NB4 (cell line): ENCODE results near the gene TMUB1.

Experiments used
- MYC ChIP-seq: IDR thresholded peaks from 2 replicates; pipeline ENCODE4 v1.6.1; 2011; ENCODE audit warnings: low read depth, low read length
- POLR2A ChIP-seq: IDR thresholded peaks from 2 replicates; pipeline ENCODE4 v1.6.1; 2011; ENCODE audit warnings: mild to moderate bottlenecking; ENCODE audit not compliant: insufficient read length; ENCODE audit errors: extremely low read depth
- TF ChIP-seq, protein P1 (sequence below): IDR thresholded peaks from one replicate; pipeline ENCODE4 v1.5.1; 2012; ENCODE audit warnings: low read depth, low read length
- TF ChIP-seq, protein P2 (sequence below): IDR thresholded peaks from 2 replicates; pipeline ENCODE4 v1.6.1; 2011; ENCODE audit warnings: low read depth, low read length

DNA sequence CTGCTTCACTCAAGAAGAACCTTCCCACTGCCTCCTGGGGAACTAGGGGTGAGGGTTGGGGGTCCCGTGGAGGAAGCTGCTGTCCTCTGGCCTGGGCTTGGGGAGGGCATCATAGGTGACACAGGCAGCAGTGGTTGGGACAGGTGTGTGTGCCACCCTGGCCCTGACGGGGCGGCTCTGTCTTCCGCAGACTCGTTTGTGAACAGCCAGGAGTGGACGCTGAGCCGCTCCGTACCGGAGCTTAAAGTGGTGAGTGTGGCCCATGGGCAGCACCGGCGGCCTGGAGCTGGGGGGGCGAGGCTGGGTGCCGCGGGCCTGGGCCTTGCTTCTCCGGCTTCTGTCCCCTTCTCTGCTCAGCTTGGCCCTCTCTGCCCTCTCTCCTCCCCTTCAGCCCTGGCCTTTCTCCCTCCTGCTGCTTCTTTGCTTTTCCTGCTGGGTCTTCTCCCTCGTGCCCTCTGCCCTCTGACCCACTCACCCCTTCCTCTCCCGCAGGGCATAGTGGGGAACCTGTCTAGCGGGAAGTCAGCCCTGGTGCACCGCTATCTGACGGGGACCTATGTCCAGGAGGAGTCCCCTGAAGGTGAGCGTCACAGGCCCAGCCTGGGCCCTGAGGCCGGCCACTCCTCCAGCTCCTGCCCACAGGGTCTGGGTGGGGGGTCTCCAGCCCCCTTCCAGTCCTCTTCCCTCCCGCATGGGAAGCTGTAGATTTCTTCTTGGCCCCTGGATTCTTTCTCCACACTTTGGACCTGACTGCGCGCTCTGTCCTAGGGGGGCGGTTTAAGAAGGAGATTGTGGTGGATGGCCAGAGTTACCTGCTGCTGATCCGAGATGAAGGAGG is 33.5 kb upstream of the TMUB1 start:
- TF ChIP-seq, protein P1, sequence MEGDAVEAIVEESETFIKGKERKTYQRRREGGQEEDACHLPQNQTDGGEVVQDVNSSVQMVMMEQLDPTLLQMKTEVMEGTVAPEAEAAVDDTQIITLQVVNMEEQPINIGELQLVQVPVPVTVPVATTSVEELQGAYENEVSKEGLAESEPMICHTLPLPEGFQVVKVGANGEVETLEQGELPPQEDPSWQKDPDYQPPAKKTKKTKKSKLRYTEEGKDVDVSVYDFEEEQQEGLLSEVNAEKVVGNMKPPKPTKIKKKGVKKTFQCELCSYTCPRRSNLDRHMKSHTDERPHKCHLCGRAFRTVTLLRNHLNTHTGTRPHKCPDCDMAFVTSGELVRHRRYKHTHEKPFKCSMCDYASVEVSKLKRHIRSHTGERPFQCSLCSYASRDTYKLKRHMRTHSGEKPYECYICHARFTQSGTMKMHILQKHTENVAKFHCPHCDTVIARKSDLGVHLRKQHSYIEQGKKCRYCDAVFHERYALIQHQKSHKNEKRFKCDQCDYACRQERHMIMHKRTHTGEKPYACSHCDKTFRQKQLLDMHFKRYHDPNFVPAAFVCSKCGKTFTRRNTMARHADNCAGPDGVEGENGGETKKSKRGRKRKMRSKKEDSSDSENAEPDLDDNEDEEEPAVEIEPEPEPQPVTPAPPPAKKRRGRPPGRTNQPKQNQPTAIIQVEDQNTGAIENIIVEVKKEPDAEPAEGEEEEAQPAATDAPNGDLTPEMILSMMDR: no peak
- TF ChIP-seq POLR2A (no peak), MYC (no peak)
- TF ChIP-seq, protein P2, sequence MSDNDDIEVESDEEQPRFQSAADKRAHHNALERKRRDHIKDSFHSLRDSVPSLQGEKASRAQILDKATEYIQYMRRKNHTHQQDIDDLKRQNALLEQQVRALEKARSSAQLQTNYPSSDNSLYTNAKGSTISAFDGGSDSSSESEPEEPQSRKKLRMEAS: no peak
